CD14-positive monocyte (primary cell): ENCODE data around the gene VTI1A. TPM values are rescaled to one million over a fixed set of nuclear protein-coding genes. Genes with fewer than 3 reads are reported as not detected.

Experiments used
- DNase-seq, 3 donors: peaks; one replicate each; pipeline ENCODE4 v3.0.0-alpha.2; 2011 to 2022
- H2AFZ ChIP-seq: 2 replicates; pipeline ENCODE4 v1.6.0; 2012; ENCODE audit warnings: mild to moderate bottlenecking, low read depth, low read length, inconsistent platforms; ENCODE audit not compliant: insufficient read depth, poor library complexity, severe bottlenecking
- H3K27ac ChIP-seq, 2 donors: 1 replicate in 1 of 2; 2 replicates in 1 of 2; pipeline ENCODE4 v1.5.1; 2012 to 2013; ENCODE audit warnings: low read length in 2 of 2, control low read depth in 1 of 2, inconsistent platforms in 1 of 2, low read depth in 1 of 2, mild to moderate bottlenecking in 1 of 2
- H3K27me3 ChIP-seq, 2 donors: one replicate each; pipeline versions ENCODE4 v1.6.0 to v1.6.1; 2011 to 2013; ENCODE audit warnings: low read length in 2 of 2; ENCODE audit not compliant: control insufficient read depth in 2 of 2, insufficient read depth in 2 of 2
- H3K36me3 ChIP-seq, 2 donors: replicated peaks in 1 of 2; 1 replicate in 1 of 2; 2 replicates in 1 of 2; pipeline versions ENCODE4 v1.5.1 to v1.6.1; 2012 to 2013; ENCODE audit warnings: low read length in 2 of 2, control low read depth in 1 of 2, inconsistent platforms in 1 of 2, mild to moderate bottlenecking in 1 of 2; ENCODE audit not compliant: insufficient read depth in 2 of 2, control insufficient read depth in 1 of 2
- H3K4me1 ChIP-seq, 2 donors: 1 replicate in 1 of 2; 2 replicates in 1 of 2; pipeline versions ENCODE4 v1.5.1 to v1.6.1; 2012 to 2013; ENCODE audit warnings: low read length in 2 of 2, control low read depth in 1 of 2, inconsistent platforms in 1 of 2, mild to moderate bottlenecking in 1 of 2, moderate library complexity in 1 of 2; ENCODE audit not compliant: insufficient read depth in 2 of 2, control insufficient read depth in 1 of 2
- H3K4me2 ChIP-seq: replicated peaks from 2 replicates; pipeline ENCODE3; 2012; ENCODE audit warnings: low read length, moderate library complexity, mild to moderate bottlenecking; ENCODE audit not compliant: poor library complexity, severe bottlenecking; ENCODE audit errors: extremely low read depth
- H3K4me3 ChIP-seq, 3 experiments: fragments of 200-600 bp in 1 of 3; sonication (generic) in 1 of 3; replicated peaks in 1 of 3; 1 replicate in 2 of 3; 2 replicates in 1 of 3; pipeline ENCODE4 v1.5.1; 2011 to 2013; ENCODE audit warnings: low read length in 3 of 3, mild to moderate bottlenecking in 3 of 3, control low read depth in 2 of 3, low read depth in 2 of 3, inconsistent platforms in 1 of 3, moderate library complexity in 1 of 3
- H3K79me2 ChIP-seq: 2 replicates; pipeline ENCODE4 v1.6.0; 2012; ENCODE audit warnings: mild to moderate bottlenecking, control low read depth, inconsistent platforms, low read length, moderate library complexity; ENCODE audit not compliant: insufficient read depth
- H3K9ac ChIP-seq: 2 replicates; pipeline ENCODE4 v1.6.0; 2017; ENCODE audit warnings: low read length, mild to moderate bottlenecking; ENCODE audit not compliant: insufficient read depth, poor library complexity, severe bottlenecking
- H3K9me3 ChIP-seq, 2 donors: replicated peaks in 1 of 2; 1 replicate in 1 of 2; 2 replicates in 1 of 2; pipeline versions ENCODE4 v1.5.1 to v1.6.1; 2012 to 2013; ENCODE audit warnings: low read length in 2 of 2, control low read depth in 1 of 2; ENCODE audit not compliant: control insufficient read depth in 1 of 2, insufficient read depth in 1 of 2
- H4K20me1 ChIP-seq: 2 replicates; pipeline ENCODE4 v1.6.0; 2012; ENCODE audit warnings: mild to moderate bottlenecking, low read length, control low read depth, moderate library complexity; ENCODE audit not compliant: insufficient read depth
- H3K27ac Mint-ChIP-seq, 7 donors: one replicate each; pipeline ENCODE4 v1.8.0; 2020; ENCODE audit warnings: mild to moderate bottlenecking in 7 of 7, mixed read lengths in 7 of 7, moderate library complexity in 6 of 7, inconsistent platforms in 2 of 7
- H3K27me3 Mint-ChIP-seq, 3 donors: one replicate each; pipeline ENCODE4 v1.8.0; 2021 to 2022; ENCODE audit warnings: low read depth in 3 of 3, mild to moderate bottlenecking in 3 of 3, mixed read lengths in 3 of 3, moderate library complexity in 3 of 3, inconsistent platforms in 1 of 3
- H3K36me3 Mint-ChIP-seq, 2 donors: one replicate each; pipeline ENCODE4 v1.8.0; 2020; ENCODE audit warnings: mixed read lengths in 2 of 2, inconsistent platforms in 1 of 2, mild to moderate bottlenecking in 1 of 2
- H3K4me1 Mint-ChIP-seq: one replicate; pipeline ENCODE4 v1.8.0; 2020; ENCODE audit warnings: mild to moderate bottlenecking, mixed read lengths
- H3K4me3 Mint-ChIP-seq, 2 donors: one replicate each; pipeline ENCODE4 v1.8.0; 2020; ENCODE audit warnings: mild to moderate bottlenecking in 2 of 2, mixed read lengths in 2 of 2, moderate library complexity in 1 of 2
- H3K9me3 Mint-ChIP-seq, 7 donors: one replicate each; pipeline ENCODE4 v1.8.0; 2020 to 2022; ENCODE audit warnings: mixed read lengths in 7 of 7, mild to moderate bottlenecking in 6 of 7, moderate library complexity in 6 of 7, inconsistent platforms in 2 of 7
- CTCF ChIP-seq: fragments of 200-600 bp; IDR thresholded peaks from one replicate; pipeline ENCODE4 v1.8.0; 2022; ENCODE audit warnings: antibody characterized with exemption, mild to moderate bottlenecking
- WGBS: methylation state at CpG from one replicate; pipeline ENCODE4 v1.1.5; 2013; ENCODE audit warnings: missing lambda C conversion rate; ENCODE audit not compliant: insufficient coverage; 5-methylcytosine and 5-hydroxymethylcytosine counted together
- intact Hi-C, 2 donors: fragments of 100-400 bp; cut with micrococcal nuclease; formaldehyde crosslinking; loops; one replicate each; pipeline versions ENCODE4 v1.15.0 to v1.15.1; 2023
- polyA plus RNA-seq, 3 donors: library from polyadenylated mRNA; depleted of rRNA in 1 of 3; unstranded in 2 of 3; stranded (reverse) in 1 of 3; fragments of 300-500 nt in 2 of 3; fragments of >200 nt in 1 of 3; fragmentation: Illumina TruSeq in 2 of 3; gene quantifications; 1 replicate in 2 of 3; 2 replicates in 1 of 3; pipeline ENCODE4 v1.2.3, GENCODE V29; 2012 to 2021

The VTI1A gene
- polyA plus RNA-seq, 3 donors: 23.6 to 25.4 (median 24.1) TPM

DNA sequence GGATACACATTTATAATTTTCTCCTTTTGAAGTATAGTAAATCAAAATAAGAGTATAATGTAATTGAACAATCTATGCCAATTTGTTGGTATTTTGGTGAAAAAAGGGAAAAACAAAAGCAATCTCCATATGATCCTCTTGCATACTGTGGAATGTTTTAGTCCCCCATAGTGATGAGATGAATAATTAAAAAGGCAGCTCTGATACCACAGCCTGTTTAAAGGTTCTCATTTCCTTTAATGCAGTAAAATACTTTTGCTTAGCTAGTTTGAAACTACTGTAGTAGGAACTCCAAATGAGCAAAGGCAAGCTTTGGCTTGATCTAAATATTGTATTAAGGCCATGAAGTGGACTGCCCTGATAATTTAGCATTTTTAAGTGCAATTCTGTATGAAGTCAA lies 77.6 kb downstream of the VTI1A start:
- DNase-seq: no peak
- no peaks in the 10 kb centered on the region for H3K27me3 Mint-ChIP-seq
- no peak overlapping the region for H3K4me3 ChIP-seq
- H3K4me1 ChIP-seq: peaks cover 5 to 6% of the 10 kb centered on the region in 2 donors
- no peak for TF ChIP-seq CTCF
- H3K4me1 Mint-ChIP-seq: peaks cover 19% of the 10 kb centered on the region
- H3K27me3 ChIP-seq: no peaks in the 10 kb centered on the region
- H3K9ac ChIP-seq: no peak overlapping the region
- H3K9me3 ChIP-seq: no peaks in the 10 kb centered on the region
- no peak overlapping the region for H3K4me3 Mint-ChIP-seq
- peaks cover 10 to 14% of the 10 kb centered on the region in 2 donors for H3K36me3 Mint-ChIP-seq
- no peaks in the 10 kb centered on the region for H3K9me3 Mint-ChIP-seq
- H4K20me1 ChIP-seq: peaks cover 25% of the 10 kb centered on the region
- H3K79me2 ChIP-seq: no peaks in the 10 kb centered on the region
- H3K27ac ChIP-seq: no peak overlapping the region
- H3K4me2 ChIP-seq: no peak overlapping the region
- H2AFZ ChIP-seq: no peak overlapping the region
- H3K36me3 ChIP-seq: peaks cover 3 to 22% of the 10 kb centered on the region in 2 donors
- H3K27ac Mint-ChIP-seq: no peak overlapping the region
- intact Hi-C loops: no loop called here

GRCh38 chr10:112525200-112525599 lies 78.2 kb downstream of the VTI1A start:
- Histone ChIP-seq H3K27me3 (no peaks in the 10 kb centered on the region), H3K4me3 (no peak overlapping the region), H3K4me1 (peaks cover 2 to 3% of the 10 kb centered on the region in 2 donors), H3K36me3 (peaks cover 3 to 27% of the 10 kb centered on the region in 2 donors), H2AFZ (no peak overlapping the region), H3K4me2 (no peak overlapping the region), H3K9me3 (no peaks in the 10 kb centered on the region), H3K79me2 (no peaks in the 10 kb centered on the region), H3K9ac (no peak overlapping the region), H4K20me1 (peaks cover 20% of the 10 kb centered on the region), H3K27ac (no peak overlapping the region)
- H3K36me3 Mint-ChIP-seq: peaks cover 10 to 14% of the 10 kb centered on the region in 2 donors
- no peak for TF ChIP-seq CTCF
- intact Hi-C loops: no loop called here
- H3K27me3 Mint-ChIP-seq: no peaks in the 10 kb centered on the region
- WGBS: no CpG with 5 or more reads among the region's 3 CpGs
- no peak overlapping the region for H3K4me3 Mint-ChIP-seq
- no peaks in the 10 kb centered on the region for H3K9me3 Mint-ChIP-seq
- DNase-seq: no peak
- H3K27ac Mint-ChIP-seq: no peak overlapping the region
- H3K4me1 Mint-ChIP-seq: peaks cover 13% of the 10 kb centered on the region
